ENCODE data around the gene SAG. TPM values are rescaled to one million over a fixed set of nuclear protein-coding genes. Genes with fewer than 3 reads are reported as not detected.

SAG gene
- total RNA-seq, 1 donor = not detected

DNA sequence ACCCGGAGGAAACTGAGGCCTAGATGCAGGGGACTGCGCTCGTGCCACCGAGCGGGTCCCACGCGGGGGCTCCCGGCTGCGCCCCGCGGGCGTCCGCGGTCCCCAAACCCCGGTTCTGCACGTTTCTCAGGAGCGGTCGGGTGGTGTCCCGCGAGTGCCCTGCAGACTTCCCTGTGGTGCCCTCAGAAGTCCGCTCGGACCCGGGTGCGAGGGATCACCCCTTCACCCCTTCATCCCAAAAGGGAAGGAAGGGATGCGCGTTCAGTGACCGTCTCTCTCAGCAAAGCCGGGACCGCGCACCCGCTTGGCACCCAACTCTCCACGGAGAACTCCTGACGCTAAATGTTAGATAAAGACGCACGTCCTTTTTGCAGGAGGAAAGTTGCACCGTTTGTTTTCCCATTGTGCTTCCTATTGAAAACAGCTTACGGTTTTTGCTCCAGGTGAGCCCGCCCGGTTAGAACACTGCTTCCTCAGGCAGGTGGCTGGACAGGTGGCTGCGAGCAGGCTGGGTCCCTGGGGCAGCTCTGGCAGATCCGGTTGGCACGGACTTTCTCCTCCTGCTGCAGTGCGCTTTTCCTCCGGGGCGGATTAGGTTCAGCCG, 47.5 kb downstream of the SAG start:
- TF ChIP-seq, protein P1, sequence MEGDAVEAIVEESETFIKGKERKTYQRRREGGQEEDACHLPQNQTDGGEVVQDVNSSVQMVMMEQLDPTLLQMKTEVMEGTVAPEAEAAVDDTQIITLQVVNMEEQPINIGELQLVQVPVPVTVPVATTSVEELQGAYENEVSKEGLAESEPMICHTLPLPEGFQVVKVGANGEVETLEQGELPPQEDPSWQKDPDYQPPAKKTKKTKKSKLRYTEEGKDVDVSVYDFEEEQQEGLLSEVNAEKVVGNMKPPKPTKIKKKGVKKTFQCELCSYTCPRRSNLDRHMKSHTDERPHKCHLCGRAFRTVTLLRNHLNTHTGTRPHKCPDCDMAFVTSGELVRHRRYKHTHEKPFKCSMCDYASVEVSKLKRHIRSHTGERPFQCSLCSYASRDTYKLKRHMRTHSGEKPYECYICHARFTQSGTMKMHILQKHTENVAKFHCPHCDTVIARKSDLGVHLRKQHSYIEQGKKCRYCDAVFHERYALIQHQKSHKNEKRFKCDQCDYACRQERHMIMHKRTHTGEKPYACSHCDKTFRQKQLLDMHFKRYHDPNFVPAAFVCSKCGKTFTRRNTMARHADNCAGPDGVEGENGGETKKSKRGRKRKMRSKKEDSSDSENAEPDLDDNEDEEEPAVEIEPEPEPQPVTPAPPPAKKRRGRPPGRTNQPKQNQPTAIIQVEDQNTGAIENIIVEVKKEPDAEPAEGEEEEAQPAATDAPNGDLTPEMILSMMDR (IDR thresholded peaks at IDR 0.05; ENCODE audit: insufficient read depth, low read depth, low read length) = no peak
- peak overlapping the region; percentile 77 for H3K4me3 ChIP-seq (ENCODE audit: low read depth, low read length)
- DNase-seq (ENCODE audit: low read depth) = no peak

DNA sequence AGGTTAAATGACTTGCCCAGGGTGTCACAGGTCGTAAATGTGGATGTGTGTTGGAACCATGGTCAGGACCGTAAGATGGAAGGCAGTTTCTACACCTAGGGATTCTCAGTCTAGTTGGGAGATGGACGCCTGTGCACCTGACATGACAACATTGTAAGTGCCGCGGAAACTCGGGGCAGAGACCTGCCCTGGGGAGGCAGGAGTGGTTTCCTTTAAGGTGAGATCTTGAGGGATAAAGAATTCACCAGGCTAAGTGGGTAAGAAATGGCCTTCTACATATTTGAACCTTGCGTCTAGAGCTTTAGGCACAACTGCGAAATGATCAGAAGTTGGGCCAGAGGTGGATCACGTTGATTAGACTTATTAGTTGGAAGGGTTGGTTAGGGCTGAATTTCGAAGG, 48.3 kb downstream of the SAG start:
- DNase-seq (ENCODE audit: low read depth) = no peak
- no peak overlapping the region for H3K4me3 ChIP-seq (ENCODE audit: low read depth, low read length)
- TF ChIP-seq, protein P1 (IDR thresholded peaks at IDR 0.05; ENCODE audit: insufficient read depth, low read depth, low read length) = no peak

DNA sequence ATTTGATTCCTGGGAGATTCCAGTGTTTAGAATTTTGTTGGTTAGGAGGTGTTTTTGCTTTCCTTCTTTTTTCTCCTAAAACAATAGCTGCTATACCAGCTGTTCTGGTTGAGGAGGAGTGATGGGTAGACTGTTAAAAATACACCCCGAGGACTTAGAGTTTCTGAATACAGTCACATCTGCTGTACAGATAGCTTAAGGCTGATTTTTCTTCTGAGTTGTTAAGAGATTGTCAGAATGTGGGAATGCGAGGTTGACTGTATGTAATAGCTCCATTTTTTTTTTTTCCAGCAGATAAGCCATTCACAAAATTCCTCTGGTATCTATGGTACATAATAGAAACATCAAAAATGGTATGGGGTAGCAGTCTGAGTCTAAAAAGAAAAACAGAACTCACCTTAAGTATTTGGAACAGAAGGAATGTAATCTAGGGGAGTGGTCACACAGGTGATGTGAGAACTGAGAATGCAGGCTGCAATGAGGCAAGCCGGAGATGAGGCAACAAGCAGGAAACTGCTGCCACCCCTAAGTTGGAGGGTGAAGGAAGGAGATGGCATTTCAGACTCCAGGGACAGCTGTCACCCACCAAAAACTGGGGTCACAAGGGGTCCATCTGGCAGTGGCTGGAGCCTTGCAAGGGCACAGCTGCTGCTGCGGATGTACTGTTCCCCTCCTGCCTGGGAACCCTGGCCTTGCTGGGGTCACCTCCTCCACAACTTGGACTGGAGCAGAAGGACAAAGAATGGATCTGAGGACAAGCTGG, 49.1 kb downstream of the SAG start:
- no peak overlapping the region for H3K4me3 ChIP-seq (ENCODE audit: low read depth, low read length)
- TF ChIP-seq, protein P1 (IDR thresholded peaks at IDR 0.05; ENCODE audit: insufficient read depth, low read depth, low read length) = no peak
- DNase-seq (ENCODE audit: low read depth) = no peak

DNA sequence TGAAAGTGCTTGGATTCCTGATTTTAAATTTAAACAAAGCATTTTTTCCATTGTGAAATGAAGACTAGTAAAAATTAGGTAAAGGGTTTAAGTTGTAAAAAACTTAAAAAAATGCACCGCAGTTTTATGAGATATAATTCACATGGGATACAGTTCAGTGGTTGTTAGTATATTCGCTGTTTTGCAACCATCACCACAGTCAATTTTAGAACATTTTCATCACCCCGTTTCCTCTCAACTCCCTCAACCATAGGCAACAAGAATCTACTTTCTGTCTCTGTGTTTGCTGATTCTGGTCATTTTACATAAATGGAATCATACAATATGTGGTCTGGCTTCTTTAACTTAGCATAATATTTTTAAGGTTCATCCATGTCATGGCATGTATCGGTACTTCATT, 50.7 kb downstream of the SAG start:
- DNase-seq (ENCODE audit: low read depth) = peak; percentile 54
- TF ChIP-seq, protein P1 (IDR thresholded peaks at IDR 0.05; ENCODE audit: insufficient read depth, low read depth, low read length) = no peak

DNA sequence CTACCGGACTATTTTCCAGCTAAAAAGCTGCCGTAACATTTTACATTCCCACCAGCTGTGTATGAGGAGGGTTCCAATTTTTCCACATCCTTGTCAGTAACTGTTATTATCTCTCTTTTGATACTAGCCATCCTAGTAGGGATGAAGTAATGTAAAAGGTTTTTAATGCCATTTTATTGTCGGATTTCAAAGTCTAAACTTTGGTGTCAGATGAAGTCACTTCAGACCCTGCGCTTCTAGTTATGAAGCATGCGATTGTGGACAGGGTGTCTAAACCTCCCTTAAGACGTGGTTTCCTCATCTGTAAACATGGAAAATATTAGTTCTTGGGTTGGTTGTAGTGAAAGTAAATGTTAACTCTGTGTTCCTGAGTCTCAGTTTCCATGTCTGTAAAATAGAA, 51.3 kb downstream of the SAG start:
- TF ChIP-seq, protein P1 (IDR thresholded peaks at IDR 0.05; ENCODE audit: insufficient read depth, low read depth, low read length) = no peak

More for the DNA sequence above, 50.7 kb downstream of the SAG start:
- H3K4me3 ChIP-seq (ENCODE audit: low read depth, low read length) = no peak overlapping the region

DNA sequence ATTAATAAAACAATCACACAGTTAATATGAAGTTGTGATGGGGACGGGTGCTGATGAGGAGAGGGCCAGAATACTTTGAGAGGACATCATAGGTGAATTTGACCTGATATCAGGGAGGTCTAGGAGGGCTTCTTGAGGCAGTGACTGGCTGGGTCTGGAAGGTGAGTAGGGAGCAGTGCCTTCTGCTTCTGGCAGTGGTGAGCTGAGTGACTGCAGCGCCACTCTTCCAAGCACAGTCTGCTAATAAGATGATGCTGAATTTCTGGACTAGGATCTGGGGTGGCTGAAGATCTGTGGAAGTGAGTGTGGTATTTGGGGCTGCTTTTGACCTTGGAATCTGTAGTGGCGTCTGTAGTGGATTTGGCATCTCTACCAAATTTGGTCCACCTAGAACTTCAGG, 52.2 kb downstream of the SAG start:
- DNase-seq (ENCODE audit: low read depth) = no peak
- H3K4me3 ChIP-seq (ENCODE audit: low read depth, low read length) = no peak overlapping the region

More for the DNA sequence above, 51.3 kb downstream of the SAG start:
- peak; percentile 73 for DNase-seq (ENCODE audit: low read depth)
- H3K4me3 ChIP-seq (ENCODE audit: low read depth, low read length) = no peak overlapping the region

More for the DNA sequence above, 52.2 kb downstream of the SAG start:
- TF ChIP-seq, protein P1 (IDR thresholded peaks at IDR 0.05; ENCODE audit: insufficient read depth, low read depth, low read length) = no peak
